ENCODE results near the gene ZNF784.

The ZNF784 gene

GRCh38 chr19:55643003-55643886 is 18.9 kb upstream of the ZNF784 start, which contains the start of gene ZNF581:
TSS of gene ZNF581 (plus strand) at chr19:55643649. CDS start at chr19:55644572, 923 bp downstream.
- DNase-seq (ENCODE audit: low read depth in 2 of 2), result peak; percentile 76 to 79

- DNase-seq (ENCODE audit: low read depth in 2 of 2), result peak in 1 of 2 donors; percentile 30
These were observed 18.0 kb upstream of the ZNF784 start for GRCh38 chr19:55642153-55643002.

- DNase-seq (ENCODE audit: low read depth in 2 of 2), result no peak
These were observed 17.2 kb upstream of the ZNF784 start for GRCh38 chr19:55641426-55642152.

DNA sequence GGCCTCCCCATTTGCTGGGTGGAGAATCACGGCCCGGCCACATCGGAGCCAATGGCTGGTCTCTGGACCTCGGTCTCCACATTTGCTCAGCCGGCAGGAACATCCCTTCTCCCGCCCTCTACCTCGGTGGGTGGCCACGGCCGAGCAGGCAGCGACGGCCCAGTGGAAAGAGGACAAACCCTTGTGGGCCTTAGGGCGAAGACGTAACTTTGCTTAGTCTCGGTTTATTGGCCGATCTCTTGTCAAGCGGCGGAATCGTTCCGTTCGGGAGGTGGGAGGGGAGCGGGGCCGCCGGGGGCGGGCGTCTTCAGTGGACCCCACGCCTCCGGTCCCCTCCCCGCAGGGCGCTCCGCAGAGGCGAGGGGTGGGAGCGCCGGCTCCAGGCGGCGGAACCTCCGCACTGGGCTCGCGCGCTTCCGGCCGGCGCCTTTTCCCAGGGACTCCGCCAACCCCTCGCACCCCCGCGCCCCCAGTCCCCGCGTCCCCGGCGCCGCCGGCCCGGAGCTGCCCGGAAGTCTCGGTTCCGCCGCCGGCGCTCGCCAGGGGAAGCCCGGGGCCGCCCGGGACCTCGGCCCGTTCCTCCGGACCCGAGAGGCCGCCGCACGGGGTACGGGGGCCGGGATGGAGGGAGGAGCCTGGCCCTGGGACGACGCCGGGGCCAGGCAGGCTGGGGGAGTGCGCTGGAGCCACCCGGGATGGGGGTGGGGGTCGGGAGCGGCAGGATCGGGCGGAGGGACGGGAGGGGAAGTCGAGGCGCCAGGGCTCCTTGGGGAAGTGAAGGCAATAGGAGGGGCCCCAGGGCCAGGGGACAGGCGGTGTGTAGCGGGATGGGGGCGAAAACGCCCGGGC is 16.4 kb upstream of the ZNF784 start, which contains the start of gene ZNF580:
ZNF580 (plus strand) TSS at position 426 of the 849 bp plus-strand sequence. CDS start 1,507 bp downstream, outside the sequence.
- peak; percentile 50 to 59 for DNase-seq (ENCODE audit: low read depth in 2 of 2)

DNA sequence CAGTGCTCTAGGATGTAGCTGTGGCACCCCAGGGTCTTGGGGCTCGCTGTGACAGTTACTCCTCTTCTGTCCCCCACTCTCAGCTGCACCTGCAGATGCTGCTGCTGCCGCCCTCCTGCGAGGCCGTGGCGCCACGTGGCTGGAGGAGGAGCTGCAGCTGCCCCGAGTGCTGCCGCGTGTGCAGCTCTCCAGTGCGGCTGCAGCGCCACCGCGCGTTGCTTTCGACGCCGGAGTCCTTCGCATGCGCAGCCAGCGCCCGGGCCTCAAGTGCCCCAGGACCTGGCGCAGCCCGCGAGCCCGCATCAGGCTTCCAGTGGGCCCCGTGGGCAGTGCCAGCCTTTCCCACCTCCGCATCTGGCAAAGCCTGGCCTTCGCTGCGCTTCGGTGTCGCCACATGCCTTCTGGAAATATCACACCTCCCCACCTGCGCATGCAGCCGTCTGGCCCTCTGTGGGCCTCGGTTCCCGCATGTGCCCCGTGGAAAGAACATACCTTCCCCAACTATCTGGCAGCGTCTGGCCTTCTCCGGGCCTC is 15.7 kb upstream of the ZNF784 start:
- DNase-seq (ENCODE audit: low read depth in 2 of 2), result peak; percentile 65 to 66

DNA sequence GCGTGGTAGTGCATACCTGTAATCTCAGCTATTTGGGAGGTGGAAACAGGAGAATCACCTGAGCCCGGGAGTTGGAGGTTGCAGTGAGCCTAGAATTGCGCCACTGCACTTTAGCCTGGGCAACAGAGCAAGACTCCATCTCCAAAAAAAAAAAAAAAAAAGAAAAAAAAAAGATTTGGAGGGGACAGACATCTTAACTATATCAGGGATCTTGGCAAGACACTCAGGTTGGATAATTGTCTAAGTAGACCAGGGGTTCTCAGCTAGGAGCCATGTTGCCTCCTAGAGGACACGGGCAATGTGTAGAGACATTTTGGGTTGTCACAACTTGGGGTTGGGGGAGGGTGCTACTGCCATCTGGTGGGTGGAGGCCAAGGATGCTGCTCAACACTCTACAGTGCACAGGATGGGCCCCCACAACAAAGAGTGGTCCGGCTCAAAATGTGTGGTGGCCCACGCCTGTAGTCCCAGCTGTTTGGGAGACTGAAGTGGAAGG is 14.5 kb upstream of the ZNF784 start:
- peak; percentile 46 to 56 for DNase-seq (ENCODE audit: low read depth in 2 of 2)

DNA sequence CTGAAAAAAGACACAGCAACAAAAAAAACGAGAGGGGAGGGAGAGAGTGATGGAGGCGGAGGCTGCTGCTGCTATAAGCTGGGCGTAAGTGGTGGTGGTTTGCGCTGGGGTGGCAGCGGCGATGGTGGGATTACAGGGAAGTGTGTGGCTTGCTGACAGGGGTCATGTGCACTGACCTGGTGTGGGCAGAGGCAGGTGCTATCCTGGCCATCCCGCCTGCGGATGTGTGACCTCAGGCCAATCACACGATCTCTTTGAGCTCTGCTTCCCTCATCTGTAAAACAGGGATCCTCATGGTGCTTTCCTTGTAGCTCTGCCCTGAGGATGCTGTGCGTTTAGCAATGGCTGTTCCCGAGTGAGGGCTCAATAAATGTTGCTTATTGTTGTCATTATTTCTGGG is 13.2 kb upstream of the ZNF784 start:
- no peak for DNase-seq (ENCODE audit: low read depth in 2 of 2)

- no peak for DNase-seq (ENCODE audit: low read depth in 2 of 2)
These were observed 12.4 kb upstream of the ZNF784 start for GRCh38 chr19:55636723-55637122.

DNA sequence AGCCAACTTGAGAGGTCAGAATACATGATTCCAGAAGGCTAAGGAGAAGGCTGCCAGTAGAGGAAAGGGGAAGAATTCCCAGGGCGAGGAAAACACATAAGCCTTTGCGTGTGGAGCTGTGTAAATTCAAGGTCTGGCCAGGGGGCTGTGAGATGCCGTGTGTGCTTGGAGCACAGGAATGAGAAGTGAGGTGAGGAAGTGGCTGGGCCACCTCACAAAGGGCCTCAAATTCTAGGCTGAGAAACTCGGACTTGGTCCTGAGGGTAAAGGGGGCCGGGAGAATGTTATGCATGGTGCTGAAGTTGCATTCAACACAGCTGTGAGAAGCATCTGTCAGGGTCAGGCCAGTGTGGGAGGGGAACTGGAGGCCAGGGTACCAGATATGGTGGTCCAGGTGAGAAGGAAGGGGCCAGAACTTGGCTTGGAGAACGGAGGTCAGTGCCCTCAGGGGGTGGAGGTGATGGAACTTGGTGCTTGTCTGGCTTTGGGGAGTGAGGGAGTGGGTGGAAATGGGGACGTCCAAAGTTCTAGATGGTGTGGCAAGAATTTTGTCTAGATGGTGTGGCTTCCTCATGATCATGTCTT is 11.6 kb upstream of the ZNF784 start:
- no peak for DNase-seq (ENCODE audit: low read depth in 2 of 2)

DNA sequence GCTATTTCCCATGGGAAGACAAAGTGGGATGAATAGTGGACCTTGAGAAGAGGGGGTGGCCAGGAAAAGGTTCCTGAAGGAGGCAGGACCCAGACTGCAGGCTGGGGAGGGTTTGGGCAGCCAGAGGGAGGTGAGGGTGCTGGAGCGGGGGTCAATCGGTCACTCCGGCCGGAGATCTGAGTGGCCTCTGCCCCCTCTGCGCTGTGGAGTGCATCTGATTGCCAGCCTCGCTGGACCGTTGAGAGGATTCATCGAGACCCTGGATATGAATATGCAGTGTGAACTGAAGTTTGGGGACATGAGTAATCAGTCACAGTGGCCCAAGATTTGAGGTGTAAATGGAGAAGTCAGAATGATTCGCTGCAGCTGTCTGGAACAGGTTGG is 11.0 kb upstream of the ZNF784 start:
- DNase-seq (ENCODE audit: low read depth in 2 of 2), result no peak

DNA sequence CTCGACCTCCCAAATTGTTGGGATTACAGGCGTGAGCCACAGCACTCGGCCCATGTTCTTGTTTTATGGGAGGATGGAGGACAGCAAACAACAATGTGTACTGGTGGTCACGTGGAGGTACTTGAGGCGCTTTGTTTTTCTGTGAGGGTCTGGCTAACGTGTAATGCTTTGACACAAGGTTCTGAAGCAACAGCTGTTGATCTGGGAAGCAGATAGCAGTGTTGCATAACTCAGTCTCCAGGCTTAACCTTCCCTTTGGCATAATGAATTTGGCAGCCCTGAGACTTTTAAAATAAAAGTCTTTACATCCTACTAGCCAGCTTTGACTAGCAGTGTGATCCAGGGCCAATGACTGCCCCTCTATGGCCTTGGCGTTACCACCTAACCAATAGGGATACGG is 9.5 kb upstream of the ZNF784 start:
- no peak for DNase-seq (ENCODE audit: low read depth in 2 of 2)

DNA sequence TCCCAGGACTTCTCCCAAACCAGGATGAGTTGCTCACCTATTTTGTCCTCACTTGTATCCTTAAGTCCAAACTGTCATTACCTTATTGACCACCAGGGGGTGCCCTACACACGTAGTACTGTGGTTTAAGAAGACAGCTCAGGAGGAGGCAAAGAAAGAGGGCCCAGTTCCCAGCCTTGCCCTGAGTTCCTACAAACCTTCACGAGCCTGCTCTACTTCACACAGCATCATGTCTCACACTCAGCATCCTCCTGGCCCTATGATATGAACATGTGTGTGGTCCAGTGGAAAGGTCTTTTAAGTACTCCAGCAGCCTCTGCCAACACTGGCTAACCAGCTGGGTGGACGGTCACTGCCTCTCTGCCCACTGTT is 8.1 kb upstream of the ZNF784 start:
- peak; percentile 86 for DNase-seq (ENCODE audit: low read depth in 2 of 2)

- DNase-seq (ENCODE audit: low read depth in 2 of 2), result peak in 1 of 2 donors; percentile 48
These were observed 2.0 kb upstream of the ZNF784 start for GRCh38 chr19:55626350-55626749.

DNA sequence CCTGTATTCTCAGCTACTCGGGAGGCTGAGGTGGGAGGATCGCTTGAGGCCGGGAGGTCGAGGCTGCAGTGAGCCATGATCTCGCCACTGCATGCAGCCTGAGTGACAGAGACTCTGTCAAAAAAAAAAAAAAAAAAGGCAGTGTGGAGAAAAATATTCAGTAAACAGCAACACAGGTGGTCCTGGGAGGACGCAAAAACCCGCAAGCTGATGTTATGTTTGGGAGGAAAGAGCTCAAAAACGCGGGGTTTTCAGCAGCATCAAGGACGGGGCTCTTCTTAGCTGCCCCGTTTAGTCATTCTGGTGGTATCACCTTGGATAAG is 599 bp upstream of the ZNF784 start:
- DNase-seq (ENCODE audit: low read depth in 2 of 2), result no peak

DNA sequence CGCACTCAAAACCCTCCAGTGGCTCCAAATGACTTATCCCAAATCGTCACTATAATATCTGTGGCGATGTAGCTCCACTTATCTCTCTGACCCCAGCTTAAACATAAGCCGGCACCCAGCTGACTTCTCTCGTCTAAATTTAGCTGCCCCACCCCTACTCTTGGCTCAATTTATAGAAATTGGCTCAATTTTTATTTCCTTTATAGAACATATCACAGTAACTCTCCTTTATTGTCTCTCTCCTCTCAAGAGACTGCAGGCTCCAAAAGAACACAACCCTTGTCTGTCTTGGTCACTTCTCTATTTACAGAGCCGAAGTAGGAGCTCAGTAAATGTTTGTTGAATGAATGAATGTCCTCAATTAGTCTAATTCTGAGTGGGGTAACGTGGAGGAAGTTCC is 805 bp downstream of the ZNF784 start:
- no peak for DNase-seq (ENCODE audit: low read depth in 2 of 2)

GRCh38 chr19:55623130-55623529 is 1.2 kb downstream of the ZNF784 start:
- DNase-seq (ENCODE audit: low read depth in 2 of 2), result no peak

DNA sequence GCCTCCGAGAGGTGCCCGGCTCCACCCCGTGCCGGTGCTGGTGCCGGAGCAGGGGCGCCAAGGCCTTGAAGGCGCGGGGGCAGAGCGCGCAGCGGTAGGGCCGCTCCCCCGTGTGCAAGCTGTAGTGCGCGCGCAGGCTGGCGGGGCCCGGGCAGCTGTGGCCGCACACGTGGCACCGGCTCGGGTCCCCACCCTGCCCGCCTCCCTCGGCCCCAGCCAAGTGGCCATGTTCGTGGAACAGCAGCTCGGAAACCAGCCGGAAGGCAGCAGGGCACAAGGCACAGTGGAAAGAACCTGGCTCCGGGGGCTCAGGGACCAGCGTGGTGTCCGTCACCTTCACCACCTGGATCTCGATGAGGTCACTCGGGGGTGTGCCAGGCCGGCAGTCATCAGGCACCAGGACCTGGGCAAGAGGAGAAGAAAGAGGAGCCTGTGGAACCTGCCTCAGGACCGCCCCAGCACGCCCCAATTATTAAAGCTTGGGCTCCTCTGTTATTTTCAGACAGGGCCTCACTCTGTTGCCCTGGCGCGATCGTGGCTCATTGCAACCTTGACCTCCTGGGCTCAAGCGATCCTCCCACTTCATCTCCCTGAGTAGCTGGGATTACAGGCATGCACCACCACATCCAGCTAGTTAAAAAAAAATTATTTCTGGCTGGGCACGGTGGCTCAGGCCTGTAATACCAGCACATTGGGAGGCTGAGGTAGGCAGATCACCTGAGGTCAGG is 2.0 kb downstream of the ZNF784 start:
- DNase-seq (ENCODE audit: low read depth in 2 of 2), result no peak

- no peak for DNase-seq (ENCODE audit: low read depth in 2 of 2)
These were observed 2.6 kb downstream of the ZNF784 start for GRCh38 chr19:55621673-55622231.

GRCh38 chr19:55621205-55621672 is 3.1 kb downstream of the ZNF784 start:
- DNase-seq (ENCODE audit: low read depth in 2 of 2), result no peak
